ENCODE measurements around the gene CCDC141.

Gene CCDC141

DNA sequence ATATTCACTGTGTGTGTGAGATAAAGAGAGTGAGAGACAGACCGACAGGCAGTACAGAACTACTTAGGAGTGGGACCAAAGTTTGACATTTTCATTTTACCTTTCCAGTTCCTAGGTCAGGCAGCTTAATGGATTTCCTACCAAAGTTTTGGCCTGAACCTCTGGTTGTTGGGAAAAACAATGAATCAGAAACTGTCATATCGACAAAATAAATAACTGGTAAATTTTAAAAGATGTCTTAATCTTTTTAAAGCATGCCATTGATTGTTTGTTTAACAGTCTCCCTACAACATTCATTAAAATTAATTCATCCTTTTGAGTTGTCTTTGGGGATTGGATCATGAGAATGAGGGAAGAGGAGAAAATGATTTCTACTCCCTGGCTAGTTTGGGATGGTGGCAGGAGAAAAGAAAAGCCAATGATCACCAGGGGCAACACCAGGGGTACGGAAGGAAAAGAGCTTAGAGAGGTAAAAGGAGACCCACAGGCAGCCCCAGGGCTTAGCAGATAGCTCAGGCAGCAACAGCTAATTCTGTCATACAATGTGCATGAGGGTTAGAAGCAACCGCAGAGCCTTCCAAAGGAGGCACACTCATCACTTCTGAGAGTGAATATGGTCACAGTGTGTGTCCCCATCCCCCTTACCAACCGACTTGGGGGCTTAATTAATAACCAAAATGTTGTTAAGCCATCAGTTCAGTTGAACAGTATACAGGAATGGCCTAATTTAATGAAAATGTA, 98.5 kb downstream of the CCDC141 start:
- no peak for TF ChIP-seq CTCF (IDR thresholded peaks at IDR 0.05; ENCODE audit: extremely low read depth, insufficient read depth, missing control alignments)
- in situ Hi-C loops (cut with MboI; ENCODE audit: low pct_unique_long_range_greater_than_20kb, low sequenced_read_pairs, unreplicated experiment), result no loop called here
- DNase-seq (ENCODE audit: low spot score), result no peak

DNA sequence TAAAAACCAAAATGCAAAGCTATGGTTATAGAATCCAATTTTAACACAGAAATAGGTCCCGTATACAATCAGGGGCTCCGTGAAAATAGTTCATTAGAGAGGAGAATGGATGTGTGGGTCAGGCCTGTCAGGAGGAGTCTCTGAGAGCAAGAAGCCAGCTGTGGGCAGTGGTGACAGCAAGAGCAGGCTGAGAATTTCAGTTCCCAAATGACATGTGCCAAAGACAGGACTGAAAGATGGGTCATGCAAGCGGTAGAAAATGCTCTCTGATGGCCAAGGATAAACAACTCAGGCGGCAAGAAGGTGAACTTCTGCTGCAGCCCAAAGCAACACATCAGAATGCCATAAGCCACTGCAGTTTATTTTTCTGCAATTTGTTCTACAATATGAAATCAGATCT, 100.4 kb downstream of the CCDC141 start:
- TF ChIP-seq CTCF (IDR thresholded peaks at IDR 0.05; ENCODE audit: extremely low read depth, insufficient read depth, missing control alignments), result no peak
- DNase-seq (ENCODE audit: low spot score), result no peak
- in situ Hi-C loops (cut with MboI; ENCODE audit: low pct_unique_long_range_greater_than_20kb, low sequenced_read_pairs, unreplicated experiment), result no loop called here

GRCh38 chr2:178949151-178949550, 100.8 kb downstream of the CCDC141 start:
- TF ChIP-seq CTCF (IDR thresholded peaks at IDR 0.05; ENCODE audit: extremely low read depth, insufficient read depth, missing control alignments), result no peak
- in situ Hi-C loops (cut with MboI; ENCODE audit: low pct_unique_long_range_greater_than_20kb, low sequenced_read_pairs, unreplicated experiment), result no loop called here

GRCh38 chr2:178947006-178947405, 102.9 kb downstream of the CCDC141 start:
- TF ChIP-seq CTCF (IDR thresholded peaks at IDR 0.05; ENCODE audit: extremely low read depth, insufficient read depth, missing control alignments), result no peak
- DNase-seq (ENCODE audit: low spot score), result no peak
- in situ Hi-C loops (cut with MboI; ENCODE audit: low pct_unique_long_range_greater_than_20kb, low sequenced_read_pairs, unreplicated experiment), result no loop called here

More at GRCh38 chr2:178949151-178949550, 100.8 kb downstream of the CCDC141 start:
- DNase-seq (ENCODE audit: low spot score), result no peak

- in situ Hi-C loops (cut with MboI; ENCODE audit: low pct_unique_long_range_greater_than_20kb, low sequenced_read_pairs, unreplicated experiment), result no loop called here
- no peak for DNase-seq (ENCODE audit: low spot score)
- no peak for TF ChIP-seq CTCF (IDR thresholded peaks at IDR 0.05; ENCODE audit: extremely low read depth, insufficient read depth, missing control alignments)
Measured at GRCh38 chr2:178946494-178946893, 103.4 kb downstream of the CCDC141 start.

GRCh38 chr2:178943745-178944144, 106.2 kb downstream of the CCDC141 start:
- TF ChIP-seq CTCF (IDR thresholded peaks at IDR 0.05; ENCODE audit: extremely low read depth, insufficient read depth, missing control alignments), result no peak
- in situ Hi-C loops (cut with MboI; ENCODE audit: low pct_unique_long_range_greater_than_20kb, low sequenced_read_pairs, unreplicated experiment), result no loop called here
- DNase-seq (ENCODE audit: low spot score), result no peak

All from GM13977 (cell line).